GM12878 (cell line): ENCODE measurements around the gene LRRC47. TPM values are rescaled to one million over a fixed set of nuclear protein-coding genes. Genes with fewer than 3 reads are reported as not detected.

ENCODE experiments used
- ATAC-seq: fragments of 200-7000 bp; cut with Tn5 transposase; 3 replicates; pipeline ENCODE4 v1.9.1; 2020; ENCODE audit warnings: mild to moderate bottlenecking, moderate library complexity
- BruUV-seq: library from RNA; stranded (reverse); fragments of 400-500 nt; replicated peaks from 2 replicates; lab custom pipeline; 2021; lab: Mats Ljungman, UMichigan
- CTCF ChIA-PET: fragments of 300-600 bp; sonication (Branson Sonifier 250); formaldehyde crosslinking; extraction: SDS; loops from one replicate; lab custom pipeline; 2021; ENCODE audit warnings: inconsistent platforms; lab: Yijun Ruan, JAX
- POLR2A ChIA-PET: fragments of 350-600 bp; formaldehyde crosslinking; extraction: SDS; loops from one replicate; lab custom pipeline; 2021; ENCODE audit warnings: inconsistent platforms; lab: Charles Lee
- RAD21 ChIA-PET: fragments of 300-600 bp; sonication (Branson Sonifier 250); formaldehyde crosslinking; loops from one replicate; lab custom pipeline; 2023; ENCODE audit warnings: antibody characterized with exemption; ENCODE audit not compliant: unreplicated experiment; lab: Charles Lee
- SMC1A ChIA-PET: fragments of 300-600 bp; sonication (Branson Sonifier 250); formaldehyde crosslinking; loops from one replicate; lab custom pipeline; 2023; ENCODE audit not compliant: unreplicated experiment, uncharacterized antibody; lab: Charles Lee
- DNase-seq: peaks from one replicate; pipeline ENCODE4 v3.0.0-alpha.2; 2011; ENCODE audit warnings: low read depth, low spot score
- FAIRE-seq: peaks from 3 replicates; lab custom pipeline; 2011; peaks lifted over from hg19 to GRCh38; lab: Jason Lieb, UNC
- H2AFZ ChIP-seq: 2 replicates; pipeline ENCODE4 v1.6.0; 2011; ENCODE audit warnings: low read depth, low read length, control low read depth; ENCODE audit not compliant: control insufficient read depth
- H3K27ac ChIP-seq: 2 replicates; pipeline ENCODE4 v1.5.1; 2011; ENCODE audit warnings: control low read depth; ENCODE audit not compliant: control insufficient read depth, insufficient read depth
- H3K27me3 ChIP-seq, 2 experiments: replicated peaks in 1 of 2; 2 replicates each; pipeline versions ENCODE4 v1.6.0 to v1.6.1; 2011; ENCODE audit warnings: low read length in 1 of 2; ENCODE audit not compliant: control insufficient read depth in 2 of 2, insufficient read depth in 2 of 2
- H3K36me3 ChIP-seq, 2 experiments: 2 replicates each; pipeline ENCODE4 v1.5.1; 2011; ENCODE audit warnings: low read length in 1 of 2; ENCODE audit not compliant: control insufficient read depth in 2 of 2, insufficient read depth in 2 of 2
- H3K4me1 ChIP-seq: 2 replicates; pipeline ENCODE4 v1.6.1; 2011; ENCODE audit warnings: mild to moderate bottlenecking, low read length, moderate library complexity, mixed read lengths; ENCODE audit not compliant: control insufficient read depth, insufficient read depth
- H3K4me2 ChIP-seq: 2 replicates; pipeline ENCODE4 v1.6.0; 2011; ENCODE audit warnings: control low read depth; ENCODE audit not compliant: control insufficient read depth, insufficient read depth
- H3K4me3 ChIP-seq: fragments of 200-600 bp; sonication (generic); 2 replicates; pipeline ENCODE4 v1.5.1; 2016
- H3K79me2 ChIP-seq: 2 replicates; pipeline ENCODE4 v1.6.0; 2011; ENCODE audit warnings: low read length; ENCODE audit not compliant: control insufficient read depth, insufficient read depth
- H3K9ac ChIP-seq: 2 replicates; pipeline ENCODE4 v1.8.0; 2011; ENCODE audit warnings: low read length, control low read depth, mixed read lengths; ENCODE audit not compliant: control insufficient read depth, insufficient read depth
- H3K9me3 ChIP-seq: replicated peaks from 3 replicates; pipeline ENCODE4 v1.5.1; 2011; ENCODE audit warnings: mild to moderate bottlenecking, low read length; ENCODE audit not compliant: control insufficient read depth, insufficient read depth
- H4K20me1 ChIP-seq: 2 replicates; pipeline ENCODE4 v1.6.0; 2011; ENCODE audit not compliant: control insufficient read depth, insufficient read depth
- BHLHE40 ChIP-seq, 2 experiments: fragments of 450-650 bp in 1 of 2; IDR thresholded peaks; 2 replicates each; pipeline ENCODE4 v1.6.1; 2011 to 2017; ENCODE audit warnings: low read depth in 2 of 2, borderline replicate concordance in 1 of 2, improper control_type of control experiment in 1 of 2, low read length in 1 of 2, mild to moderate bottlenecking in 1 of 2
- LARP7 ChIP-seq: fragments of 450-650 bp; IDR thresholded peaks from 2 replicates; pipeline ENCODE4 v1.6.1; 2017; ENCODE audit warnings: mild to moderate bottlenecking
- RAD51 ChIP-seq: fragments of 450-650 bp; IDR thresholded peaks from 2 replicates; pipeline ENCODE4 v1.6.1; 2016; ENCODE audit warnings: moderate library complexity, mild to moderate bottlenecking, inconsistent platforms
- WGBS: methylation state at CpG from one replicate; pipeline ENCODE4 v1.1.6; 2016; ENCODE audit warnings: low lambda C conversion rate; ENCODE audit not compliant: insufficient replicate concordance, insufficient coverage; ENCODE audit errors: missing lambda C conversion rate; 5-methylcytosine and 5-hydroxymethylcytosine counted together
- in situ Hi-C: fragments of 300-500 bp; cut with MboI; formaldehyde crosslinking; loops from 9 replicates; pipeline ENCODE4 v1.14.3; 2018; ENCODE audit warnings: mixed read lengths
- intact Hi-C: fragments of 100-400 bp; cut with micrococcal nuclease; formaldehyde crosslinking; loops from one replicate; pipeline ENCODE4 v1.14.2; 2022; ENCODE audit not compliant: unreplicated experiment
- polyA plus RNA-seq, 11 experiments: library from polyadenylated mRNA; depleted of rRNA in 4 of 11; unstranded in 6 of 11; stranded (reverse) in 5 of 11; fragments of >200 nt; fragmentation: Nextera tagmentation in 4 of 11; fragmentation: Illumina TruSeq in 1 of 11; extraction: Ambion mirVana in 4 of 11; extraction: Trizol in 1 of 11; gene quantifications; 1 replicate in 1 of 11; 2 replicates in 10 of 11; pipeline versions ENCODE4 v1.2.1 to v1.2.3, GENCODE V29; 2011 to 2016; ENCODE audit warnings: inconsistent platforms in 2 of 11, missing spikeins in 2 of 11, low read depth in 1 of 11
- total RNA-seq, 4 experiments: library from RNA; depleted of rRNA in 3 of 4; stranded (reverse); fragments of >200 nt in 3 of 4; fragmentation: Illumina TruSeq in 1 of 4; extraction: Trizol in 1 of 4; gene quantifications; 2 replicates each; pipeline versions ENCODE4 v1.2.1 to v1.2.3, GENCODE V29; 2013 to 2021

The LRRC47 gene
- total and polyA plus RNA-seq, 10 of the 15 experiments (the other 5 are each of a cell fraction or from before 2014, with no cell fraction given): 2.5 to 34.6 (median 18.2) TPM

DNA sequence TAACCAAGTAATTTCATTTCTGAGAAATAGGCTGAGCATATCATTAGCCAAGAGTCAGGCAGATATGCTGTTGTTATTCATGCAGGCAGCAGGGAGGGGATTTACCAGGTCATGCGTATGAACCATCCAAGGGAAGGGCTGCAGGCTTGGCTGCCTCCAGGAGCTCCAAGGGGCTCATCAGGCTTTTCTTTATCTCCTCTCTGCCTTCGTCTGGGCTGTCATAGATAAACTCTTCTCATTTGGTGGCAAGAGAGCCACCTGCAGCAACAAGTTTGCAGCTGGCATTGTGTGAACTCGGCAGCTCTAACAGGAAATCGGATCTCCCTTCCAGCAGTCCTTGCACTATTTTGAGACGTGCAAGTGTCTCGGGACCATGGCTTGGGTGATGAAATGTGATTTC is 36.5 kb downstream of the LRRC47 start:
- CTCF ChIA-PET: no interaction called here
- ATAC-seq (no peak), FAIRE-seq (no peak), DNase-seq (no peak)
- no peaks in the 10 kb centered on the region for H3K4me1 ChIP-seq
- no peaks in the 10 kb centered on the region for H3K36me3 ChIP-seq
- H4K20me1 ChIP-seq: no peaks in the 10 kb centered on the region
- TF ChIP-seq BHLHE40 (IDR thresholded peaks at IDR 0.05; ENCODE audit: borderline replicate concordance in 1 of 2, low read depth in 2 of 2, low read length in 1 of 2): no peak
- no TSS peak for BruUV-seq
- POLR2A ChIA-PET: no interaction called here
- peaks cover 0 to 4% of the 10 kb centered on the region in 2 experiments; a peak in 2 of 4 replicates for H3K27me3 ChIP-seq
- WGBS: 24% methylated on average over 6 of the region's 6 CpGs
- no peaks in the 10 kb centered on the region for H3K79me2 ChIP-seq
- in situ Hi-C loops (no loop called here), intact Hi-C loops (no loop called here)
- SMC1A ChIA-PET: no interaction called here
- RAD21 ChIA-PET: interaction anchor here (0.7 kb wide), 1 partner anchor 536 kb away, joined by 3 read pairs; no protein-coding TSS in a partner anchor
- H3K4me3 ChIP-seq: no peak overlapping the region
- H3K9me3 ChIP-seq: no peaks in the 10 kb centered on the region
- H2AFZ ChIP-seq: no peak overlapping the region
- no peak overlapping the region for H3K27ac ChIP-seq
- no peak overlapping the region for H3K9ac ChIP-seq
- no peak overlapping the region for H3K4me2 ChIP-seq

DNA sequence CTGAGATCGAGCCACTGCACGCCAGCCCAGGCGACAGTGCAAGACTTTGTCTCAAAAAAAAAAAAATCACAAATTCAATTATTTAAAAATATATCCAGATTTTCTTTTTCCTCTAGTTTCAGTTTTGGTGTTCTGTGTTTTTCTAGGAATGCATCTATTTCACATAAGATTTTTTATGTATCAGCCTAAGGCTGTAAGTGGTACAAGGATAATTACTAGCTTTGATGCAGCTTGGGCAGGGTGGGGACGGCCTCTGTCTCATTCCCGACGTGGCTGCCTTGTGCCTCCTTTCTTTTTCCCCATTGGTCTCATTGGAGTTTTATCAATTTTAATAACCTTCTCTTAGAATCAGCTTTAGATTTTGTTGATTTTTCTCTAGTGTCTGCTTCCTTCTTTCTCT is 37.1 kb downstream of the LRRC47 start:
- Histone ChIP-seq H3K9me3 (no peaks in the 10 kb centered on the region), H3K4me2 (no peak overlapping the region), H3K79me2 (no peaks in the 10 kb centered on the region), H3K36me3 (no peaks in the 10 kb centered on the region), H3K9ac (no peak overlapping the region), H3K27ac (no peak overlapping the region), H2AFZ (no peak overlapping the region), H3K4me3 (no peak overlapping the region), H3K4me1 (no peaks in the 10 kb centered on the region), H3K27me3 (peaks cover 0 to 4% of the 10 kb centered on the region in 2 experiments; a peak in 2 of 4 replicates), H4K20me1 (no peaks in the 10 kb centered on the region)
- ChIA-PET CTCF (interaction anchor here (0.9 kb wide), 1 partner anchor 240 kb away, joined by 4 read pairs; no protein-coding TSS in a partner anchor), RAD21 (interaction anchor here (0.7 kb wide), 1 partner anchor 536 kb away, joined by 3 read pairs; no protein-coding TSS in a partner anchor), SMC1A (no interaction called here), POLR2A (no interaction called here)
- TF ChIP-seq LARP7: no peak
- no peak for TF ChIP-seq RAD51
- ATAC-seq: no peak
- DNase-seq: no peak
- no peak for FAIRE-seq
- in situ Hi-C loops: no loop called here
- intact Hi-C loops: no loop called here
- no TSS peak for BruUV-seq
- 53% methylated on average over 6 of the region's 6 CpGs for WGBS
